Endothelial cell (in vitro differentiated cells): ENCODE data around the gene ACTA1. TPM values are rescaled to one million over a fixed set of nuclear protein-coding genes. Genes with fewer than 3 reads are reported as not detected.
A peak's percentile ranks its signal among the peaks of the same experiment; 100 is the strongest.

ENCODE experiments used
- DNase-seq: peaks from one replicate; pipeline ENCODE4 v3.0.0; 2021; ENCODE audit warnings: low spot score
- H3K27ac Mint-ChIP-seq: one replicate; pipeline ENCODE4 v1.8.0; 2021; ENCODE audit warnings: mixed read lengths, inconsistent platforms; ENCODE audit not compliant: unreplicated experiment
- H3K27me3 Mint-ChIP-seq: one replicate; pipeline ENCODE4 v1.8.0; 2021; ENCODE audit warnings: mild to moderate bottlenecking, moderate library complexity, mixed read lengths, inconsistent platforms; ENCODE audit not compliant: unreplicated experiment
- H3K36me3 Mint-ChIP-seq: one replicate; pipeline ENCODE4 v1.8.0; 2021; ENCODE audit warnings: mild to moderate bottlenecking, low read depth, mixed read lengths, inconsistent platforms; ENCODE audit not compliant: unreplicated experiment
- H3K4me1 Mint-ChIP-seq: one replicate; pipeline ENCODE4 v1.8.0; 2021; ENCODE audit warnings: mild to moderate bottlenecking, mixed read lengths, inconsistent platforms; ENCODE audit not compliant: unreplicated experiment
- H3K4me3 Mint-ChIP-seq: one replicate; pipeline ENCODE4 v1.8.0; 2021; ENCODE audit warnings: mild to moderate bottlenecking, mixed read lengths, inconsistent platforms; ENCODE audit not compliant: unreplicated experiment
- H3K9me3 Mint-ChIP-seq: one replicate; pipeline ENCODE4 v1.8.0; 2021; ENCODE audit warnings: mixed read lengths, inconsistent platforms; ENCODE audit not compliant: unreplicated experiment
- CTCF ChIP-seq: fragments of 200-600 bp; sonication (generic); IDR thresholded peaks from one replicate; pipeline ENCODE4 v1.5.0; 2021; ENCODE audit warnings: antibody characterized with exemption; ENCODE audit not compliant: unreplicated experiment
- total RNA-seq: library from RNA; stranded (reverse); fragmentation: NEBNext Ultra II Directional; extraction: Animal tissue kit (Norgen Biotek cat#: 25700); gene quantifications from one replicate; pipeline ENCODE4 v1.2.1, GENCODE V29; 2021; ENCODE audit not compliant: unreplicated experiment

ACTA1 gene
- total RNA-seq, 1 donor from 2014 or later = 1.5 TPM

- peaks cover 27% of the 10 kb centered on the region for H3K27me3 Mint-ChIP-seq
- peaks cover 5% of the 10 kb centered on the region for H3K4me1 Mint-ChIP-seq
- H3K27ac Mint-ChIP-seq = peak overlapping the region; percentile 24
- H3K36me3 Mint-ChIP-seq = no peaks in the 10 kb centered on the region
- H3K4me3 Mint-ChIP-seq = no peak overlapping the region
- no peak for DNase-seq
- TF ChIP-seq CTCF = no peak
- H3K9me3 Mint-ChIP-seq = no peaks in the 10 kb centered on the region
Measured at GRCh38 chr1:229412056-229412455, 21.8 kb downstream of the ACTA1 start.

GRCh38 chr1:229411434-229412055 is 22.3 kb downstream of the ACTA1 start:
- H3K36me3 Mint-ChIP-seq = no peaks in the 10 kb centered on the region
- H3K9me3 Mint-ChIP-seq = no peaks in the 10 kb centered on the region
- peaks cover 6% of the 10 kb centered on the region for H3K4me1 Mint-ChIP-seq
- H3K27me3 Mint-ChIP-seq = peaks cover 32% of the 10 kb centered on the region
- TF ChIP-seq CTCF = no peak
- DNase-seq = no peak
- no peak overlapping the region for H3K4me3 Mint-ChIP-seq
- no peak overlapping the region for H3K27ac Mint-ChIP-seq

- Mint-ChIP-seq H3K9me3 (no peaks in the 10 kb centered on the region), H3K27me3 (peaks cover 33% of the 10 kb centered on the region), H3K27ac (peak overlapping the region; percentile 17), H3K36me3 (no peaks in the 10 kb centered on the region), H3K4me3 (no peak overlapping the region), H3K4me1 (peaks cover 6% of the 10 kb centered on the region)
- no peak for DNase-seq
- TF ChIP-seq CTCF = no peak
Measured at GRCh38 chr1:229410692-229411433, 23.0 kb downstream of the ACTA1 start.

GRCh38 chr1:229410370-229410691 is 23.6 kb downstream of the ACTA1 start:
- H3K9me3 Mint-ChIP-seq = no peaks in the 10 kb centered on the region
- H3K4me1 Mint-ChIP-seq = peaks cover 6% of the 10 kb centered on the region
- no peak for DNase-seq
- H3K27ac Mint-ChIP-seq = peak overlapping the region; percentile 17
- TF ChIP-seq CTCF = no peak
- H3K36me3 Mint-ChIP-seq = no peaks in the 10 kb centered on the region
- no peak overlapping the region for H3K4me3 Mint-ChIP-seq
- peaks cover 37% of the 10 kb centered on the region for H3K27me3 Mint-ChIP-seq
